ENCODE measurements around the gene SEMA3D.

SEMA3D gene

DNA sequence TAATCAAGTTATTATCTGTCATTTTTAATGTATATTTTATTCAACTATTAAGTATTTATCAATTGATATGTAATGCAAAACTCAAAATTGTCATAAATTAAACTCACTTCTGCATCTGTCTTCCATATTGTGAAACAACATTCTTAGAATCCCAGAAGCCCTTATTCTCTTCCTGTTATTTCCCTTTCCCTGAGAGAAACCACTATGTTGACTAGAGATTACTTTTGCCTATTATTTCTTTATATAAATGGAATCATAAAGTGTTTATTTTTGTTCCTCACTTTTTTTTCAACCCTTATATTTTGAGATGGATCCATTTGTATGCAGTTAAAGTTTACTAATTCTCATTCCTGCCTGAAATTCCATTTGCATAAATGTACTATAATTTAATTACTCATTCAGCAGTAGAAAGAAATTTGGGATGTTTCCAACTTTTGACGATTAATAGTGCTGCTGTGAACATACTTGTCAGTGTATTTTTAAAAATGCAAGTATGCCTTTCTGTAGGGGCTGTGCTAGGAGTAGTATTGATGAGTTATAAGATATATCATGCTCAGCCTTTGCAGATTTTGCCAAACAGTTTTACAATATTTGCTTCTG lies 211.2 kb downstream of the SEMA3D start:
- no peaks in the 10 kb centered on the region for H3K27me3 Mint-ChIP-seq
- H3K4me3 Mint-ChIP-seq = no peak overlapping the region
- ATAC-seq (replicated peaks; ENCODE audit: extremely low read depth, poor library complexity, severe bottlenecking) (no peak), DNase-seq (ENCODE audit: low spot score in 2 of 2) (no peak)
- no peak overlapping the region for H3K27ac Mint-ChIP-seq (ENCODE audit: low read depth)
- H3K9me3 Mint-ChIP-seq = peaks cover 21% of the 10 kb centered on the region
- H3K4me1 Mint-ChIP-seq = no peaks in the 10 kb centered on the region
- no peaks in the 10 kb centered on the region for H3K36me3 Mint-ChIP-seq (ENCODE audit: insufficient read depth)

GRCh38 chr7:84971360-84971759 lies 215.5 kb downstream of the SEMA3D start:
- no peaks in the 10 kb centered on the region for H3K27me3 Mint-ChIP-seq
- DNase-seq (ENCODE audit: low spot score in 2 of 2) (no peak), ATAC-seq (replicated peaks; ENCODE audit: extremely low read depth, poor library complexity, severe bottlenecking) (no peak)

DNA sequence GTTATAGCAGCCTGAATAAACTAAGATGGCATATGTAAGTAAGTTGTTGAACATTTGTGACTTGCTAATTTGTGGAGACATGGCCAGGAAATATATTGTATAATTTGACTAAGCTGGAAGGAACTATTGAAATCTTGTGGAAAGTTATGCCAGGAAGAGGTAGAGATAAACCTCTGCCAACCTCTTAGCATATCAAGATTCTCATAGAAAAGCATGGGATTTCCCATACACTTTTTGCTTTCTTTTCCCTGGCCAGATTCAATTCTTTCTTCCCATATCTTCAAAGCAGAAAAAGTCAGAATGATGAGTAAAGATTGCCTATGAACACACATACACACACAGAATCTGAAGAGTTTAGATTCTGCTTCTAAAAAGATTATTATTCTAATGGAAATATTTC lies 216.2 kb downstream of the SEMA3D start:
- Mint-ChIP-seq H3K36me3 (ENCODE audit: insufficient read depth) (peaks cover 3% of the 10 kb centered on the region), H3K27me3 (no peaks in the 10 kb centered on the region), H3K9me3 (peaks cover 27% of the 10 kb centered on the region), H3K4me3 (no peak overlapping the region), H3K27ac (ENCODE audit: low read depth) (no peak overlapping the region), H3K4me1 (no peaks in the 10 kb centered on the region)
- ATAC-seq (replicated peaks; ENCODE audit: extremely low read depth, poor library complexity, severe bottlenecking) = no peak
- DNase-seq (ENCODE audit: low spot score in 2 of 2) = no peak

More at GRCh38 chr7:84971360-84971759, 215.5 kb downstream of the SEMA3D start:
- Mint-ChIP-seq H3K4me1 (no peaks in the 10 kb centered on the region), H3K9me3 (peaks cover 23% of the 10 kb centered on the region), H3K4me3 (no peak overlapping the region), H3K36me3 (ENCODE audit: insufficient read depth) (peaks cover 3% of the 10 kb centered on the region), H3K27ac (ENCODE audit: low read depth) (no peak overlapping the region)

GRCh38 chr7:84953234-84953633 lies 233.6 kb downstream of the SEMA3D start:
- DNase-seq (ENCODE audit: low spot score in 2 of 2) (no peak), ATAC-seq (replicated peaks; ENCODE audit: extremely low read depth, poor library complexity, severe bottlenecking) (no peak)
- no peak overlapping the region for H3K27ac Mint-ChIP-seq (ENCODE audit: low read depth)
- H3K27me3 Mint-ChIP-seq = no peaks in the 10 kb centered on the region
- H3K4me1 Mint-ChIP-seq = no peaks in the 10 kb centered on the region
- no peaks in the 10 kb centered on the region for H3K36me3 Mint-ChIP-seq (ENCODE audit: insufficient read depth)
- peaks cover 11% of the 10 kb centered on the region for H3K9me3 Mint-ChIP-seq
- H3K4me3 Mint-ChIP-seq = no peak overlapping the region

GRCh38 chr7:84950836-84951235 lies 236.0 kb downstream of the SEMA3D start:
- no peak for ATAC-seq (replicated peaks; ENCODE audit: extremely low read depth, poor library complexity, severe bottlenecking)
- Mint-ChIP-seq H3K4me3 (no peak overlapping the region), H3K27me3 (no peaks in the 10 kb centered on the region), H3K9me3 (peaks cover 14% of the 10 kb centered on the region), H3K4me1 (no peaks in the 10 kb centered on the region), H3K36me3 (ENCODE audit: insufficient read depth) (no peaks in the 10 kb centered on the region), H3K27ac (ENCODE audit: low read depth) (no peak overlapping the region)
- no peak for DNase-seq (ENCODE audit: low spot score in 2 of 2)

GRCh38 chr7:84949501-84949900 lies 237.4 kb downstream of the SEMA3D start:
- ATAC-seq (replicated peaks; ENCODE audit: extremely low read depth, poor library complexity, severe bottlenecking) (no peak), DNase-seq (ENCODE audit: low spot score in 2 of 2) (no peak)
- H3K4me3 Mint-ChIP-seq = no peak overlapping the region
- no peaks in the 10 kb centered on the region for H3K36me3 Mint-ChIP-seq (ENCODE audit: insufficient read depth)
- no peaks in the 10 kb centered on the region for H3K27me3 Mint-ChIP-seq
- H3K9me3 Mint-ChIP-seq = peaks cover 16% of the 10 kb centered on the region
- H3K27ac Mint-ChIP-seq (ENCODE audit: low read depth) = no peak overlapping the region
- no peaks in the 10 kb centered on the region for H3K4me1 Mint-ChIP-seq

DNA sequence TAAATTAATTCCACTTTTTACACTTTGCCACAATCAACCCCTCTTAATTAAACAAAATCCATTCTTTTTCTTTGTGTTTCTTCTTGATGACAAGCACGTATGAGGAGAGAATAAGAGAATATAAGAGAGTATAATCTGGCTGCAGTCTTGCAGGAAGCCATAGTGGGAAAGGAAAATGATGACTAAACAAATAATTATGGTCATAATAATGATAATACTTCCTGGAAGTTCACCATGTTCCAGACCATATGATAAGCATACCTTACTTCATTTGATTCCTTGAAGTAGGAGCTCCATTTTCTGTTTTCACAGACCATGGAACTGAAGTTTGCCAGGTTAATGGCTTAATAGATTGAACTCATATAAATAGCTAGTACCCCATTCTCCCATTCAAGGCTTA lies 237.8 kb downstream of the SEMA3D start:
- H3K9me3 Mint-ChIP-seq = peaks cover 16% of the 10 kb centered on the region
- DNase-seq (ENCODE audit: low spot score in 2 of 2) (no peak), ATAC-seq (replicated peaks; ENCODE audit: extremely low read depth, poor library complexity, severe bottlenecking) (no peak)
- H3K36me3 Mint-ChIP-seq (ENCODE audit: insufficient read depth) = no peaks in the 10 kb centered on the region
- H3K4me3 Mint-ChIP-seq = no peak overlapping the region
- no peaks in the 10 kb centered on the region for H3K4me1 Mint-ChIP-seq
- H3K27ac Mint-ChIP-seq (ENCODE audit: low read depth) = no peak overlapping the region
- no peaks in the 10 kb centered on the region for H3K27me3 Mint-ChIP-seq

- H3K27me3 Mint-ChIP-seq = no peaks in the 10 kb centered on the region
- no peak overlapping the region for H3K27ac Mint-ChIP-seq (ENCODE audit: low read depth)
- ATAC-seq (replicated peaks; ENCODE audit: extremely low read depth, poor library complexity, severe bottlenecking) (no peak), DNase-seq (ENCODE audit: low spot score in 2 of 2) (no peak)
- H3K9me3 Mint-ChIP-seq = peaks cover 16% of the 10 kb centered on the region
- H3K4me1 Mint-ChIP-seq = no peaks in the 10 kb centered on the region
- H3K4me3 Mint-ChIP-seq = no peak overlapping the region
- no peaks in the 10 kb centered on the region for H3K36me3 Mint-ChIP-seq (ENCODE audit: insufficient read depth)
These were observed 238.2 kb downstream of the SEMA3D start for GRCh38 chr7:84948634-84949033.

DNA sequence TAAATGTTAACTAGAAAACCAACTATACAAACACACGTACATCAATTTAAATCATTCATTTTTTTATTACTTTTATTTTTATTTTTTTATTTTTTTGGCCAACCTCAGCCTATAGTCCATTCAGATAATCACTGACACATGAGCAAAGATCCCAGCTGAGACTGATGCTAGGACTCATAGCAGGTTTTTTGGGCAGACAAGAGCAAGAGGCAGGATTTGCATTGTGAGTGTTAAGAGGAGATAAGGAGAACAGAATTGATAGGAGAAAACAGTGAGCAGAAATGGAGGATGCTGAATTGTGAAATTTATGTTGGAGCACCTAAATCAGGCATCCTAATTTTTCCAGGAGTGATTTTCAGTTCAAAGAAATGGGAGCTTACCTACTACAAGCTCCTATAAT lies 240.3 kb downstream of the SEMA3D start:
- H3K27ac Mint-ChIP-seq (ENCODE audit: low read depth) = no peak overlapping the region
- ATAC-seq (replicated peaks; ENCODE audit: extremely low read depth, poor library complexity, severe bottlenecking) = no peak

More for the DNA sequence above, 240.3 kb downstream of the SEMA3D start:
- H3K4me1 Mint-ChIP-seq = no peaks in the 10 kb centered on the region
- H3K36me3 Mint-ChIP-seq (ENCODE audit: insufficient read depth) = no peaks in the 10 kb centered on the region
- peaks cover 11% of the 10 kb centered on the region for H3K9me3 Mint-ChIP-seq
- no peaks in the 10 kb centered on the region for H3K27me3 Mint-ChIP-seq
- no peak overlapping the region for H3K4me3 Mint-ChIP-seq
- no peak for DNase-seq (ENCODE audit: low spot score in 2 of 2)
